Measurements from ENCODE around the gene RPAP3. TPM values are rescaled to one million over a fixed set of nuclear protein-coding genes. Genes with fewer than 3 reads are reported as not detected.

RPAP3 gene
- total and polyA plus RNA-seq, 9 of the 15 experiments (the other 6 are each of a cell fraction or from before 2014, with no cell fraction given) = 40.0 to 92.1 (median 54.1) TPM

DNA sequence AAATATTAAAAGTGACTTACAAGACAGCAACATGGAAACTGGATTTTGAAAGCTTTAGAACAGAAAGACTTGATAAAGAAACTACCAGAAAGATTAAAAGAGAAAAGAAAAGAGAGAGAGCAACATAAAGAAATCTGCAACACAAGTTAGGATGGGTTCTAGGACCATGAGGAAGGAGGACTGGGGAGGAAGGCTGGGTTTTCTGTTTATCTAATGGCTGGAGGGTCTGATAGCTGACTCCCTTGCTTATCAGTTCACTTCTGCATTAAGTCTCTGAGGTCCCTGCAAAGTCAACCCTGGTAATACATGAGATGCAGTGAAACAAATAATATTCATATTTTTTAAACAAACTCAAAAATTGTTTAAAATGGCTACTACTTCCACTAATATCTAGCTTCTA is 90.1 kb downstream of the RPAP3 start (continued):
- TF ChIP-seq NFE2 (IDR thresholded peaks at IDR 0.05; ENCODE audit: low read depth) (no peak), BDP1 (IDR thresholded peaks at IDR 0.05; ENCODE audit: insufficient read depth, insufficient read length) (no peak), SMARCA4 (IDR thresholded peaks at IDR 0.05) (peak; percentile 47; the same call in 1 of the 2 replicates), ZNF253 (CRISPR knock-in tag; conservative IDR thresholded peaks at IDR 0.05) (no peak), MEIS2 (IDR thresholded peaks at IDR 0.05; ENCODE audit: partially characterized antibody) (no peak), CHCHD3 (CRISPR knock-in tag; IDR thresholded peaks at IDR 0.05) (no peak), CGGBP1 (CRISPR knock-in tag; IDR thresholded peaks at IDR 0.05) (no peak), SPI1 (IDR thresholded peaks at IDR 0.05; ENCODE audit: borderline replicate concordance, low read depth, low read length) (peak; percentile 25; the same call in 1 of the 2 replicates), GTF3C2 (IDR thresholded peaks at IDR 0.05; ENCODE audit: borderline replicate concordance, extremely low read depth, insufficient read length) (no peak), MAFF (IDR thresholded peaks at IDR 0.05; ENCODE audit: low read length) (no peak), ZNF239 (CRISPR knock-in tag; IDR thresholded peaks at IDR 0.05) (no peak), ZNF146 (CRISPR knock-in tag; IDR thresholded peaks at IDR 0.05; ENCODE audit: unreplicated experiment) (no peak), BCOR (IDR thresholded peaks at IDR 0.05) (no peak), GATAD2A (IDR thresholded peaks at IDR 0.05) (no peak), E2F8 (IDR thresholded peaks at IDR 0.05; ENCODE audit: low read depth, partially characterized antibody) (no peak), CC2D1A (IDR thresholded peaks at IDR 0.05) (0 out of 2 replicates have a peak, but pooled peaks have one; percentile 31), RBM14 (IDR thresholded peaks at IDR 0.05; ENCODE audit: borderline replicate concordance, insufficient read depth, low read depth, low read length) (no peak), RB1 (IDR thresholded peaks at IDR 0.05; ENCODE audit: low read depth) (no peak), HOXB6 (CRISPR knock-in tag; IDR thresholded peaks at IDR 0.05; ENCODE audit: borderline replicate concordance) (no peak), TAF1 (IDR thresholded peaks at IDR 0.05; ENCODE audit: control insufficient read depth, extremely low read depth, insufficient read depth, low read length, severe bottlenecking) (no peak), NFRKB (IDR thresholded peaks at IDR 0.05; ENCODE audit: low read depth) (no peak)
- TF ChIP-seq, protein P1, sequence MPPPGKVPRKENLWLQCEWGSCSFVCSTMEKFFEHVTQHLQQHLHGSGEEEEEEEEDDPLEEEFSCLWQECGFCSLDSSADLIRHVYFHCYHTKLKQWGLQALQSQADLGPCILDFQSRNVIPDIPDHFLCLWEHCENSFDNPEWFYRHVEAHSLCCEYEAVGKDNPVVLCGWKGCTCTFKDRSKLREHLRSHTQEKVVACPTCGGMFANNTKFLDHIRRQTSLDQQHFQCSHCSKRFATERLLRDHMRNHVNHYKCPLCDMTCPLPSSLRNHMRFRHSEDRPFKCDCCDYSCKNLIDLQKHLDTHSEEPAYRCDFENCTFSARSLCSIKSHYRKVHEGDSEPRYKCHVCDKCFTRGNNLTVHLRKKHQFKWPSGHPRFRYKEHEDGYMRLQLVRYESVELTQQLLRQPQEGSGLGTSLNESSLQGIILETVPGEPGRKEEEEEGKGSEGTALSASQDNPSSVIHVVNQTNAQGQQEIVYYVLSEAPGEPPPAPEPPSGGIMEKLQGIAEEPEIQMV (tag; conservative IDR thresholded peaks at IDR 0.05; ENCODE audit: low read depth) = no peak

Data from K562 (cell line).